Activated T-cell treated with anti-CD3 and anti-CD28 coated beads for 48 hours (primary cell): Measurements from ENCODE around the gene TSKU.
"Not testable (repeated sequence)": the region's sequence is repeated elsewhere in the genome, so short reads cannot be mapped to it uniquely, and the experiment has no call there.

Experiments
- DNase-seq: peaks from one replicate; pipeline ENCODE4 v3.0.0-alpha.2; 2020; ENCODE audit warnings: low read depth

TSKU gene

GRCh38 chr11:76788661-76789442, 5.7 kb downstream of the TSKU start:
- DNase-seq: no peak

- no peak for DNase-seq
Observed at GRCh38 chr11:76789443-76789719, 6.2 kb downstream of the TSKU start.

- DNase-seq: no peak
Observed at GRCh38 chr11:76790251-76790650, 7.1 kb downstream of the TSKU start.

GRCh38 chr11:76791002-76791770, 8.0 kb downstream of the TSKU start:
- DNase-seq: not testable (repeated sequence)

GRCh38 chr11:76791861-76792260, 8.7 kb downstream of the TSKU start:
- no peak for DNase-seq

- DNase-seq: no peak
Observed at GRCh38 chr11:76792505-76793264, 9.5 kb downstream of the TSKU start.

- no peak for DNase-seq
Observed at GRCh38 chr11:76793391-76794291, 10.5 kb downstream of the TSKU start.

- no peak for DNase-seq
Observed at GRCh38 chr11:76794371-76795289, 11.5 kb downstream of the TSKU start.

- DNase-seq: no peak
Observed at GRCh38 chr11:76795290-76795935, 12.3 kb downstream of the TSKU start.

- DNase-seq: no peak
Observed at GRCh38 chr11:76795936-76796441, 12.8 kb downstream of the TSKU start.

- DNase-seq: no peak
Observed at GRCh38 chr11:76796511-76797198, 13.5 kb downstream of the TSKU start.

- no peak for DNase-seq
Observed at GRCh38 chr11:76797341-76798201, 14.4 kb downstream of the TSKU start.

GRCh38 chr11:76798202-76798581, 15.0 kb downstream of the TSKU start:
- no peak for DNase-seq

- DNase-seq: no peak
Observed at GRCh38 chr11:76798671-76799065, 15.5 kb downstream of the TSKU start.

GRCh38 chr11:76799066-76799804, 16.1 kb downstream of the TSKU start:
- peak; percentile 75 for DNase-seq

- no peak for DNase-seq
Observed at GRCh38 chr11:76800466-76801200, 17.5 kb downstream of the TSKU start.

GRCh38 chr11:76801225-76801624, 18.1 kb downstream of the TSKU start:
- no peak for DNase-seq
